ENCODE data around the gene SACM1L.

Gene SACM1L

GRCh38 chr3:45762647-45763302, 73.6 kb downstream of the SACM1L start:
- TF ChIP-seq YY1 (IDR thresholded peaks at IDR 0.05; ENCODE audit: insufficient read depth, insufficient read length): no peak
- H3K9me3 ChIP-seq (ENCODE audit: insufficient read depth, low read length): peaks cover 9% of the 10 kb centered on the region
- no peak overlapping the region for H3K9ac ChIP-seq (ENCODE audit: insufficient read length, low read depth)
- no peaks in the 10 kb centered on the region for H3K27me3 ChIP-seq (ENCODE audit: insufficient read depth, insufficient read length)
- no peaks in the 10 kb centered on the region for H3K4me1 ChIP-seq (ENCODE audit: insufficient read depth, insufficient read length)
- no peak overlapping the region for H3K4me3 ChIP-seq (ENCODE audit: insufficient read length, low read depth)
- no peak for DNase-seq (ENCODE audit: low read depth, low spot score)
- H3K36me3 ChIP-seq (ENCODE audit: insufficient read depth, insufficient read length, low read length): no peaks in the 10 kb centered on the region

DNA sequence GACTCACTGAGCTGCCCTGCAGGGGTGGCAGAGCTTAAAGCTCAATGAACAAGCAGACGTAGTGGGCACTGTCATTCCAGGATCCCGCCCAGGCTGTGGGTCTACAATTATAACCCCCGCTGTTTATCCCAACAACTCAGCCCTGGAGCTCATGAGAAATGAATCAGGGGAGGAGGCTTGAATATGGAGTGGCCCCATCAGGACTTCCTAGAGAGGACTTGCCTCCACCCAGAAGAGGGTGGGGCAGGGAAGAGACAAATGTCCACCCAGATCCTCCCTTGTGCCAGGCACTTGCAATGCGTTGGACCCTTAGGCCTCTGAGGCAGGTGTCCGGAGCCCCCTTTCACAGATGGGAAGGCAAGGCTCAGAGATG, 74.1 kb downstream of the SACM1L start:
- H3K36me3 ChIP-seq (ENCODE audit: insufficient read depth, insufficient read length, low read length): no peaks in the 10 kb centered on the region
- no peaks in the 10 kb centered on the region for H3K27me3 ChIP-seq (ENCODE audit: insufficient read depth, insufficient read length)
- H3K9me3 ChIP-seq (ENCODE audit: insufficient read depth, low read length): peaks cover 14% of the 10 kb centered on the region
- H3K4me3 ChIP-seq (ENCODE audit: insufficient read length, low read depth): no peak overlapping the region
- H3K9ac ChIP-seq (ENCODE audit: insufficient read length, low read depth): no peak overlapping the region
- TF ChIP-seq YY1 (IDR thresholded peaks at IDR 0.05; ENCODE audit: insufficient read depth, insufficient read length) (no peak), ZNF274 (IDR thresholded peaks at IDR 0.05; ENCODE audit: low read depth, low read length) (no peak)
- no peak for DNase-seq (ENCODE audit: low read depth, low spot score)
- H3K4me1 ChIP-seq (ENCODE audit: insufficient read depth, insufficient read length): no peaks in the 10 kb centered on the region

DNA sequence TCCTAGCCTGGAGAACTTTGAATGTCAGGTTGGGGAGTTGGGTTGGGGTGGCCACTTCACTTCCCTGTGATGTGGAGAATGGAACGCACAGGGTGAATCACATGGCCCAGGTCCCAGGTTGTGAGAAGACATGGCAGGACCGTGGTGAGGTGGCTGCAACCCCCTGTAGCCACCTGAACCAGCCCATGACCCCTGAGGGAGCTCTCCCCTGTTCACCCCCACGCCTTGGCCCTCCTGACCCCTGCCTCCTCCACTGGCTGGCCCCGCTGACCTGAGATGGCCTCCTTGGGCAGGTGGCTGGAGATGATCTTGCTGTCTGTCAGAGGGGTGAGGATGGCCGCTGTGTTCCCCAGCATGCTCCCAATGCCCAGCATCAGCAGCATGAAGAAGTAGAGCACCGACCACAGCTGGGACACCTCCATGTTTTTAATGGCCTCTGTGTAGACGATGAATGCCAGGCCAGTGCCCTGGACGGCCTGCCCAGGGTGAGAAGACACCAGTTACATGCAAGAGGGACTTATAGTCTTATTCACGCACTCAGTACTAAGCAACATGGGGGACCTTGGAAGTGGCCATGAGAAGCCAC, 76.2 kb downstream of the SACM1L start:
- no peak for DNase-seq (ENCODE audit: low read depth, low spot score)
- no peaks in the 10 kb centered on the region for H3K27me3 ChIP-seq (ENCODE audit: insufficient read depth, insufficient read length)
- TF ChIP-seq SUZ12 (IDR thresholded peaks at IDR 0.05; ENCODE audit: extremely low read depth, insufficient read depth, insufficient read length) (no peak), YY1 (IDR thresholded peaks at IDR 0.05; ENCODE audit: insufficient read depth, insufficient read length) (no peak), ZNF274 (IDR thresholded peaks at IDR 0.05; ENCODE audit: low read depth, low read length) (no peak)
- H3K4me3 ChIP-seq (ENCODE audit: insufficient read length, low read depth): no peak overlapping the region
- H3K36me3 ChIP-seq (ENCODE audit: insufficient read depth, insufficient read length, low read length): no peaks in the 10 kb centered on the region
- H3K4me1 ChIP-seq (ENCODE audit: insufficient read depth, insufficient read length): no peaks in the 10 kb centered on the region
- no peak overlapping the region for H3K9ac ChIP-seq (ENCODE audit: insufficient read length, low read depth)
- H3K9me3 ChIP-seq (ENCODE audit: insufficient read depth, low read length): peaks cover 14% of the 10 kb centered on the region

DNA sequence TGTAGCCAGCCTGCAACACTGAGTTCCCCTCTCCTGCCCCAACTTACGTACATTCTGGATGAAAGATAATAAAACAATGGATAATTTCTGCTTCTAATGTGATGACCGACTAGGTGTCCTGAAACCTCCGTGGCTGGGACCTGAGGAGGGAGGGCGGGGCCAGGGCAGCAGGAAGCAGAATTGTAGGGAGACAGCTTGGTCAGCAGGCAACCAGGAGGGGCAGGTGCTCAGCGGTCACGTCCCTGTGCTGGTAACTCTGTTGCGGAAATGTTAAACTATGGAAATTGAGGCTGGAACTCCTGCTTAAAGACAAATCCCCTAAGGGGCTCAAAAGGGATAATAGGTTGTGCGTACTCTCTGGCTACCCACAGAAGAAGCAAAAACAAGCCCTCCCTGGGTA, 76.8 kb downstream of the SACM1L start:
- H3K4me1 ChIP-seq (ENCODE audit: insufficient read depth, insufficient read length): no peaks in the 10 kb centered on the region
- H3K36me3 ChIP-seq (ENCODE audit: insufficient read depth, insufficient read length, low read length): no peaks in the 10 kb centered on the region
- no peak for DNase-seq (ENCODE audit: low read depth, low spot score)
- H3K4me3 ChIP-seq (ENCODE audit: insufficient read length, low read depth): no peak overlapping the region
- H3K9me3 ChIP-seq (ENCODE audit: insufficient read depth, low read length): peaks cover 14% of the 10 kb centered on the region
- TF ChIP-seq SUZ12 (IDR thresholded peaks at IDR 0.05; ENCODE audit: extremely low read depth, insufficient read depth, insufficient read length) (no peak), ZNF274 (IDR thresholded peaks at IDR 0.05; ENCODE audit: low read depth, low read length) (no peak), YY1 (IDR thresholded peaks at IDR 0.05; ENCODE audit: insufficient read depth, insufficient read length) (no peak)
- H3K9ac ChIP-seq (ENCODE audit: insufficient read length, low read depth): no peak overlapping the region
- H3K27me3 ChIP-seq (ENCODE audit: insufficient read depth, insufficient read length): no peaks in the 10 kb centered on the region

- H3K9ac ChIP-seq (ENCODE audit: insufficient read length, low read depth): no peak overlapping the region
- H3K9me3 ChIP-seq (ENCODE audit: insufficient read depth, low read length): peaks cover 14% of the 10 kb centered on the region
- no peaks in the 10 kb centered on the region for H3K4me1 ChIP-seq (ENCODE audit: insufficient read depth, insufficient read length)
- no peaks in the 10 kb centered on the region for H3K27me3 ChIP-seq (ENCODE audit: insufficient read depth, insufficient read length)
- no peak overlapping the region for H3K4me3 ChIP-seq (ENCODE audit: insufficient read length, low read depth)
- DNase-seq (ENCODE audit: low read depth, low spot score): no peak
- TF ChIP-seq SUZ12 (IDR thresholded peaks at IDR 0.05; ENCODE audit: extremely low read depth, insufficient read depth, insufficient read length): no peak
- no peak for TF ChIP-seq ZNF274 (IDR thresholded peaks at IDR 0.05; ENCODE audit: low read depth, low read length)
- no peak for TF ChIP-seq YY1 (IDR thresholded peaks at IDR 0.05; ENCODE audit: insufficient read depth, insufficient read length)
- no peaks in the 10 kb centered on the region for H3K36me3 ChIP-seq (ENCODE audit: insufficient read depth, insufficient read length, low read length)
Measured at GRCh38 chr3:45771166-45771775, 82.1 kb downstream of the SACM1L start.

DNA sequence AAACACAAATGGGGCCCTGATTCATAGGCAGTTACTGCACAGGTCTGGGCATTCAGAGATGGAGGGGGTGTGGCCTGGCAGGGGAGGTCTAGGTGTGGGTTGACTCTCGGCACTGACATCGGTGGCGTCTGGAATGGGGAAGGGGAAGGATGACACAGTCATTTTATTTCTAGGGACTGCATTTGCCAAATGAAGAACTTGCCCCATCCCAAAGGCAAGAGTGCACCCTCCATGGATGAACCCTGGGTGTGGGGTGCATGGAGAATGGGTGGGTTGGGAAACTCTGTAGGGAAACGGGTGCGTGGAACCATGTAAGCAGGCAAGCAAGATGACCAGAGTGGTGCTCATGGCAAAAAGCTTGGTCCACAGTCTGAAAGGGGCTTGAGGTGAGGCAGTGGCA, 82.6 kb downstream of the SACM1L start:
- DNase-seq (ENCODE audit: low read depth, low spot score): no peak
- no peaks in the 10 kb centered on the region for H3K36me3 ChIP-seq (ENCODE audit: insufficient read depth, insufficient read length, low read length)
- H3K27me3 ChIP-seq (ENCODE audit: insufficient read depth, insufficient read length): no peaks in the 10 kb centered on the region
- peaks cover 14% of the 10 kb centered on the region for H3K9me3 ChIP-seq (ENCODE audit: insufficient read depth, low read length)
- H3K9ac ChIP-seq (ENCODE audit: insufficient read length, low read depth): no peak overlapping the region
- H3K4me1 ChIP-seq (ENCODE audit: insufficient read depth, insufficient read length): no peaks in the 10 kb centered on the region
- no peak overlapping the region for H3K4me3 ChIP-seq (ENCODE audit: insufficient read length, low read depth)
- TF ChIP-seq YY1 (IDR thresholded peaks at IDR 0.05; ENCODE audit: insufficient read depth, insufficient read length): no peak
- TF ChIP-seq SUZ12 (IDR thresholded peaks at IDR 0.05; ENCODE audit: extremely low read depth, insufficient read depth, insufficient read length): no peak
- no peak for TF ChIP-seq ZNF274 (IDR thresholded peaks at IDR 0.05; ENCODE audit: low read depth, low read length)

DNA sequence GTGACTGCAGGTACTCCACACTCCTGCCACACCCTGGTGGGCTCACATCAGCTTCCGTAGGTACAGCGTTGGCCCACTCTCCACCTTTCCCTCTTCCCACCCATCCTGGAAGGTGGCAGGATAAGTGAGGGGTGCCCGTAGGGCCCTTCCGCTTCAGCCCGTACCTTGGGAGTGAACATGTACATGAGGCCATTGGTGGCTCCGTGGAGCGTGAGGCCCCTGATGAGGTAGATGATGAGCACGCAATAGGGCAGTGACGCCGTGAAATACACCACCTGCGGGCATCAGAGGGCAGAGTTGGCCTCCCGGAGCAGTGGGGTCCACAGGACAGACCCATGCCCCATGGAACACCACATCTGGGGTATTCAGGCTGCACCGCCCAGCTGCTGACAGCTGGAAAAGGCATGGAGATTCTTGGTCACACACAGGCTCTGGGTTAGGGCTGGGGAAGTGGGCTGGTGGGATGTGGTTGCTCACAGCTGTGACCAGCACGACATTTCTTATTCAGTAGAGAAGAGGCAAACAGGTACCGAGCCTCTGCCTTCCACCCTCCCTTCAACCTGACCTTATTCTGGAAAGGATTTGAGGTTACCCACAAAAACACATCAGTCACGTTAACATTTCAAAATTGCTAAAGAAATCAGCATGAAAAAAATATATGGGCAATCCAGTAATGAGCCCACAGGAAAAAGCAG, 83.3 kb downstream of the SACM1L start:
- H3K4me3 ChIP-seq (ENCODE audit: insufficient read length, low read depth): no peak overlapping the region
- no peak for TF ChIP-seq YY1 (IDR thresholded peaks at IDR 0.05; ENCODE audit: insufficient read depth, insufficient read length)
- no peak for TF ChIP-seq ZNF274 (IDR thresholded peaks at IDR 0.05; ENCODE audit: low read depth, low read length)
- TF ChIP-seq SUZ12 (IDR thresholded peaks at IDR 0.05; ENCODE audit: extremely low read depth, insufficient read depth, insufficient read length): no peak
- H3K9ac ChIP-seq (ENCODE audit: insufficient read length, low read depth): no peak overlapping the region
- H3K27me3 ChIP-seq (ENCODE audit: insufficient read depth, insufficient read length): no peaks in the 10 kb centered on the region
- no peaks in the 10 kb centered on the region for H3K36me3 ChIP-seq (ENCODE audit: insufficient read depth, insufficient read length, low read length)
- H3K4me1 ChIP-seq (ENCODE audit: insufficient read depth, insufficient read length): peaks cover 1% of the 10 kb centered on the region
- no peak for DNase-seq (ENCODE audit: low read depth, low spot score)
- peaks cover 8% of the 10 kb centered on the region for H3K9me3 ChIP-seq (ENCODE audit: insufficient read depth, low read length)
